Measurements from ENCODE around the gene MGAT4B. TPM values are rescaled to one million over a fixed set of nuclear protein-coding genes. Genes with fewer than 3 reads are reported as not detected.

Gene MGAT4B
- total RNA-seq, 4 donors from 2014 or later, result 83.6 to 108 (median 102) TPM

DNA sequence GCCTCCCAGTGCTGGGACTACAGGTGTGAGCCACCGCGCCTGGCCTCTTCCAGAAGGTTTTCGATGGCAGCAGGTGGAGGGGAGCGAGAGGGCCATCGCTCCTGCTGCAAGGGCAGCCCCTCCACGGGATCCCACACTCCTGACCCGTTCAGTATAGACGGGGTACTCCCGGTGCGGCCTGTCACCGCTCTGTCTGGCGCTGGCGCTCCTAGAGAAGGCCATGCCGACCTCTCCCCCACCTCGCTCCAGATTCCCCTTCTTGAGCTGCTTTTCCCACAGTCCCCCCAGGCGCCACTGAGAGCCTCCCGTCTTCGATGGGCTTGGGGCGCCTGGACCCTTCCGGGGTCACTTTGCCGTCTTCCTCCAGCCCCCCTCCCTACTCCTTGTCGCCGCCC is 9.7 kb upstream of the MGAT4B start:
- DNase-seq, result peak in 1 of 2 donors; percentile 11
- WGBS, 2 donors, result 37 to 52% methylated on average over 11 to 19 of the region's 23 CpGs
- peak overlapping the region in 2 of 3 donors; percentile 48 to 67 for H3K27ac ChIP-seq

DNA sequence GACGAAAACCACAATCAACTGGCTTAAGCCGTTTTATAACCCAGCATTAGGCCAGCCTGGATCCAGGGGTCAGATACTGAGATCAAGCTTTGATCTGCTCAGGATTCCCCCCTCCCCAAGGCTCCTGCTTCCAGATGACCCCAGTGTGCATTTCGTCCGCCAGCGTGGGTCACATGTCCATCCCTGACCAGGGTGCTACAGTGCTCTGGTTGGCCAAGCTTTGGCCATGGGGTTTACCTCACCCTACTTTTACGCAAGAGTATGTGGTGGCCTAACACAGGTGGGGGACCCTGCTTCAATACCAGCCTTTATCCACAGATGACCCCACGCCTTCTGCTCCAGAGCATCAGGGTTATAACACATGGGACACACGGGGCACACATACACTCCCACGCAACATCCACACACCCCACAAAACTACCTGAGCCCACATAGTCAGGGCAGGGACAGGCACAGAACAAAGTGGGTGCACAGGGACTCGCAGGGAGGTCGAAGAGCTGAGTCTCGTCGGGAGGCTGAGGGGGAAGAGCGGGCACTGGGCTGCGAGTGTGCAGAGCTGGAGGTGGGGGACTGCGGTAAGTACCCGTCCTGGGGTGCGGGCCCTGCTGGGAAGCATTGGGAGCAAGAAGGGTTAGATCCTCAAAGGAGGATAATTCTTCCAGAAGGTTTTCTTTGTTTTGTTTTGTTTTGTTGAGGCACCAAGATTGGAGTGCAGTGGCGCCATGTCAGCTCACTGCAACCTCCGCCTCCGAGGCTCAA is 9.0 kb upstream of the MGAT4B start:
- no peaks in the 10 kb centered on the region for H3K27me3 ChIP-seq
- H3K4me1 ChIP-seq, result peaks cover 31 to 39% of the 10 kb centered on the region in 2 donors
- 91 to 96% methylated on average over 21 of the region's 21 CpGs for WGBS, 2 donors
- DNase-seq, result no peak
- H3K36me3 ChIP-seq, result no peaks in the 10 kb centered on the region
- H3K4me3 ChIP-seq (replicated peaks in 1 of 3), result no peak overlapping the region
- H3K27ac ChIP-seq, result no peak overlapping the region
- no peaks in the 10 kb centered on the region for H3K9me3 ChIP-seq
- TF ChIP-seq, protein P1, sequence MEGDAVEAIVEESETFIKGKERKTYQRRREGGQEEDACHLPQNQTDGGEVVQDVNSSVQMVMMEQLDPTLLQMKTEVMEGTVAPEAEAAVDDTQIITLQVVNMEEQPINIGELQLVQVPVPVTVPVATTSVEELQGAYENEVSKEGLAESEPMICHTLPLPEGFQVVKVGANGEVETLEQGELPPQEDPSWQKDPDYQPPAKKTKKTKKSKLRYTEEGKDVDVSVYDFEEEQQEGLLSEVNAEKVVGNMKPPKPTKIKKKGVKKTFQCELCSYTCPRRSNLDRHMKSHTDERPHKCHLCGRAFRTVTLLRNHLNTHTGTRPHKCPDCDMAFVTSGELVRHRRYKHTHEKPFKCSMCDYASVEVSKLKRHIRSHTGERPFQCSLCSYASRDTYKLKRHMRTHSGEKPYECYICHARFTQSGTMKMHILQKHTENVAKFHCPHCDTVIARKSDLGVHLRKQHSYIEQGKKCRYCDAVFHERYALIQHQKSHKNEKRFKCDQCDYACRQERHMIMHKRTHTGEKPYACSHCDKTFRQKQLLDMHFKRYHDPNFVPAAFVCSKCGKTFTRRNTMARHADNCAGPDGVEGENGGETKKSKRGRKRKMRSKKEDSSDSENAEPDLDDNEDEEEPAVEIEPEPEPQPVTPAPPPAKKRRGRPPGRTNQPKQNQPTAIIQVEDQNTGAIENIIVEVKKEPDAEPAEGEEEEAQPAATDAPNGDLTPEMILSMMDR (IDR thresholded peaks at IDR 0.05), result no peak
- no peak for TF ChIP-seq POLR2A (IDR thresholded peaks at IDR 0.05)
- intact Hi-C loops (cut with DNase I), result no loop called here

More for the DNA sequence above, 9.7 kb upstream of the MGAT4B start:
- intact Hi-C loops (cut with DNase I), result no loop called here
- peak overlapping the region in 1 of 3 donors; percentile 49 for H3K4me3 ChIP-seq (replicated peaks in 1 of 3)
- H3K27me3 ChIP-seq, result no peaks in the 10 kb centered on the region
- peaks cover 31 to 39% of the 10 kb centered on the region in 2 donors for H3K4me1 ChIP-seq
- no peaks in the 10 kb centered on the region for H3K9me3 ChIP-seq
- peaks cover 0 to 5% of the 10 kb centered on the region in 2 donors for H3K36me3 ChIP-seq
- no peak for TF ChIP-seq POLR2A (IDR thresholded peaks at IDR 0.05)
- TF ChIP-seq, protein P1 (IDR thresholded peaks at IDR 0.05), result no peak

DNA sequence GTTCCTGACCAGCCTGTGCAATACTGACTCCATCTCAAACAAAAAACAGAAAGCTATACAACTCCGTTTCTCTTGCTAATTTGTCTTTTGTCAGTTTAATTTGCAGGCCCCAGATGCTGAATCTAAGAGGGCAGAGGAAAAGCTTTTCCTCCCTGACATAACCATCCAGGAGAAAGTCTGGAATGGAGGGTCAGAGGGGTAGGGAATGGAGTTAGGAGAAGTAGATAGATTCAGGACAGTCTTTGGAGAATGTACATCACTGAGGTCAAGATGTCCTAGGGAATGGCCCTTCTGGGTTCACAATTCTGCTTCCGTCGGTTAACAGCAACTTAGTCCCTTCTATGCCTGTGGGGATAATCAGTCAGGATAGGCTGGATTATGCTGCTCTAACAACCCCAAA is 7.4 kb upstream of the MGAT4B start:
- Histone ChIP-seq H3K4me3 (replicated peaks in 1 of 3) (no peak overlapping the region), H3K27me3 (no peaks in the 10 kb centered on the region), H3K9me3 (no peaks in the 10 kb centered on the region), H3K36me3 (no peaks in the 10 kb centered on the region), H3K4me1 (peaks cover 17 to 26% of the 10 kb centered on the region in 2 donors), H3K27ac (no peak overlapping the region)
- intact Hi-C loops (cut with DNase I), result no loop called here
- WGBS, 2 donors, result 85 to 87% methylated on average over 3 of the region's 3 CpGs
- no peak for DNase-seq
- TF ChIP-seq POLR2A (IDR thresholded peaks at IDR 0.05), result no peak
- TF ChIP-seq, protein P1 (IDR thresholded peaks at IDR 0.05), result no peak

DNA sequence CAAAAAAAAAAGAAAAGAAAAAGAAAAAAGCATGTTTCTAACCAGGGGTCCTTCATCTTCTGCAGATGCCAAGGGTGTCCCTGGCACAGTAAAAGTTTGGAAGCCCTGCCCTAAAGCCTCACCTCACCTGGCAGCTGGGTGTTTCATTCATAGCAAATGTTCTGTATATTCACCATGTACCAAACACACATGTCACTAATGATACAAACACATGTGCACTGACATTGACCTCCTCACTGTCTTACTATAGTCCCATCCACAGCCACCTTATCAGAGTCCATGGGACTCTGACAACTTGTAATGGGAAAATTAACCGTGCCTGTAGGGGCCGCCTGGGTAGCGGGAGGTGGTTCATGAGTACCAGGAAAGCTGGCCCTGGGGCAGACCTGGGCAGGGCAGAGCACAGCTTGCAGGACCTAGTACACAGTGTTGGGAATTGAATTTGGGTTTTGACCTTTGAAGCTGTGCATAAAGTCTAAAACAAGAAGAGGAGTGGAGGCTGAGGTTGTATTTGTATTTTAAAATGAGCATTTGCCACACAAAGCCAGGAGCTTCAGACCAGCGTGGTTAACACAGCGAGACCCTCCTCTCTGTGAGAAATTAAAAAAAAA is 6.4 kb upstream of the MGAT4B start:
- no peak for DNase-seq
- H3K4me3 ChIP-seq (replicated peaks in 1 of 3), result no peak overlapping the region
- no peaks in the 10 kb centered on the region for H3K27me3 ChIP-seq
- H3K4me1 ChIP-seq, result peaks cover 10 to 18% of the 10 kb centered on the region in 2 donors
- WGBS, 2 donors, result 91 to 93% methylated on average over 5 of the region's 5 CpGs
- TF ChIP-seq, protein P1 (IDR thresholded peaks at IDR 0.05), result no peak
- no peak for TF ChIP-seq POLR2A (IDR thresholded peaks at IDR 0.05)
- no peak overlapping the region for H3K27ac ChIP-seq
- no peaks in the 10 kb centered on the region for H3K36me3 ChIP-seq
- H3K9me3 ChIP-seq, result no peaks in the 10 kb centered on the region
- intact Hi-C loops (cut with DNase I), result no loop called here
